PC-3 (cell line): ENCODE data around the gene ABL1. TPM values are rescaled to one million over a fixed set of nuclear protein-coding genes. Genes with fewer than 3 reads are reported as not detected.

Experiments
- ATAC-seq: fragments of 200-7000 bp; cut with Tn5 transposase; 2 replicates; pipeline ENCODE4 v1.9.1; 2020; ENCODE audit warnings: mild to moderate bottlenecking, moderate library complexity
- BruUV-seq: library from RNA; stranded (reverse); fragments of 400-500 nt; replicated peaks from 2 replicates; lab custom pipeline; 2021; lab: Mats Ljungman, UMichigan
- CTCF ChIA-PET: fragments of 300-600 bp; sonication (Branson Sonifier 250); formaldehyde crosslinking; loops from one replicate; lab custom pipeline; 2022; ENCODE audit warnings: antibody characterized with exemption; lab: Charles Lee
- POLR2A ChIA-PET: fragments of 300-600 bp; sonication (Branson Sonifier 250); formaldehyde crosslinking; loops from one replicate; lab custom pipeline; 2022; ENCODE audit warnings: antibody characterized with exemption; ENCODE audit not compliant: unreplicated experiment; lab: Charles Lee
- DNase-seq: peaks from one replicate; pipeline ENCODE4 v3.0.0-alpha.2; 2015
- H2AFZ ChIP-seq: fragments of 300-600 bp; sonication (generic); 2 replicates; pipeline ENCODE4 v1.6.0; 2016; ENCODE audit warnings: antibody characterized with exemption, low read length
- H3F3A ChIP-seq: fragments of 300-600 bp; sonication (generic); one replicate; pipeline ENCODE4 v1.6.0; 2017; ENCODE audit warnings: antibody characterized with exemption, low read length, control low read depth, mild to moderate bottlenecking; ENCODE audit not compliant: unreplicated experiment
- H3K27ac ChIP-seq: fragments of 300-600 bp; sonication (generic); 2 replicates; pipeline ENCODE4 v1.5.1; 2016; ENCODE audit warnings: mild to moderate bottlenecking, low read length
- H3K27me3 ChIP-seq: fragments of 300-600 bp; sonication (generic); 2 replicates; pipeline ENCODE4 v1.6.1; 2016; ENCODE audit warnings: low read length, mixed read lengths
- H3K36me3 ChIP-seq: fragments of 300-600 bp; sonication (generic); 2 replicates; pipeline ENCODE4 v1.6.1; 2016; ENCODE audit warnings: low read depth, mixed run types, low read length, mixed read lengths
- H3K4me1 ChIP-seq: fragments of 300-600 bp; sonication (generic); 2 replicates; pipeline ENCODE4 v1.5.1; 2016; ENCODE audit warnings: low read length; ENCODE audit not compliant: insufficient read depth
- H3K4me2 ChIP-seq: fragments of 300-600 bp; sonication (generic); 2 replicates; pipeline ENCODE4 v1.6.0; 2016; ENCODE audit warnings: low read length
- H3K4me3 ChIP-seq: fragments of 300-600 bp; sonication (generic); 2 replicates; pipeline ENCODE4 v1.5.1; 2016; ENCODE audit warnings: mild to moderate bottlenecking, low read length, mixed read lengths
- H3K79me2 ChIP-seq: fragments of 300-600 bp; sonication (generic); 2 replicates; pipeline ENCODE4 v1.6.1; 2017; ENCODE audit warnings: low read length, mixed read lengths
- H3K9ac ChIP-seq: fragments of 300-600 bp; sonication (generic); 2 replicates; pipeline ENCODE4 v1.6.0; 2016; ENCODE audit warnings: mild to moderate bottlenecking, low read length
- H3K9me2 ChIP-seq: fragments of 300-600 bp; sonication (generic); replicated peaks from 2 replicates; pipeline ENCODE4 v1.6.1; 2016; ENCODE audit warnings: mixed run types, low read length, mixed read lengths
- H3K9me3 ChIP-seq: fragments of 300-600 bp; sonication (generic); 2 replicates; pipeline ENCODE4 v1.6.1; 2016; ENCODE audit warnings: low read length, mixed read lengths
- H4K20me1 ChIP-seq: fragments of 300-600 bp; sonication (generic); 2 replicates; pipeline ENCODE4 v1.6.1; 2016; ENCODE audit warnings: low read length, mixed read lengths
- CTCF ChIP-seq: fragments of 300-600 bp; sonication (generic); conservative IDR thresholded peaks from 2 replicates; pipeline ENCODE4 v1.5.1; 2017; ENCODE audit warnings: antibody characterized with exemption, low read depth, mild to moderate bottlenecking, low read length
- EZH2 ChIP-seq: fragments of 300-600 bp; sonication (generic); IDR thresholded peaks from one replicate; pipeline ENCODE4 v1.6.1; 2017; ENCODE audit warnings: antibody characterized with exemption, mild to moderate bottlenecking, low read length; ENCODE audit not compliant: unreplicated experiment
- EZH2phosphoT487 ChIP-seq: fragments of 300-600 bp; sonication (generic); IDR thresholded peaks from 2 replicates; pipeline ENCODE4 v1.6.1; 2018; ENCODE audit warnings: mild to moderate bottlenecking, antibody characterized with exemption, low read length, borderline replicate concordance
- intact Hi-C: fragments of 100-400 bp; cut with micrococcal nuclease; formaldehyde crosslinking; loops from 2 replicates; pipeline ENCODE4 v1.9.0; 2023
- total RNA-seq: library from RNA; depleted of rRNA; stranded (reverse); fragments of >200 nt; gene quantifications from 2 replicates; pipeline ENCODE4 v1.2.3, GENCODE V29; 2014

The ABL1 gene
- total RNA-seq, 1 experiment from 2014 or later: 22.8 TPM

- H3K27me3 ChIP-seq: no peaks in the 10 kb centered on the region
- ChIA-PET POLR2A (no interaction called here), CTCF (interaction anchor here (0.6 kb wide), 1 partner anchor 35 kb away, joined by 3 read pairs; no protein-coding TSS in a partner anchor)
- no peak overlapping the region for H3K4me2 ChIP-seq
- intact Hi-C loops: loop anchor here (5.0 kb wide), 1 partner anchor 34 kb away; no protein-coding TSS in a partner anchor
- no peak overlapping the region for H3K4me3 ChIP-seq
- no peaks in the 10 kb centered on the region for H3F3A ChIP-seq
- H3K4me1 ChIP-seq: no peaks in the 10 kb centered on the region
- no peaks in the 10 kb centered on the region for H3K79me2 ChIP-seq
- H3K9me2 ChIP-seq: no peaks in the 10 kb centered on the region
- H3K9me3 ChIP-seq: no peaks in the 10 kb centered on the region
- BruUV-seq: no TSS peak
- H3K27ac ChIP-seq: no peak overlapping the region
- no peaks in the 10 kb centered on the region for H3K36me3 ChIP-seq
- DNase-seq (no peak), ATAC-seq (no peak)
- H4K20me1 ChIP-seq: no peaks in the 10 kb centered on the region
- no peak overlapping the region for H2AFZ ChIP-seq
- TF ChIP-seq EZH2: no peak
- TF ChIP-seq EZH2phosphoT487: no peak
- TF ChIP-seq CTCF: no peak
- no peak overlapping the region for H3K9ac ChIP-seq
These were observed 62.9 kb downstream of the ABL1 start for GRCh38 chr9:130897848-130898551.

- Histone ChIP-seq H3K27me3 (no peaks in the 10 kb centered on the region), H3K79me2 (no peaks in the 10 kb centered on the region), H3K9me2 (no peaks in the 10 kb centered on the region), H3K9ac (no peak overlapping the region), H4K20me1 (no peaks in the 10 kb centered on the region), H3K9me3 (no peaks in the 10 kb centered on the region), H3K4me2 (no peak overlapping the region), H3F3A (no peaks in the 10 kb centered on the region), H3K4me1 (no peaks in the 10 kb centered on the region), H2AFZ (no peak overlapping the region), H3K4me3 (no peak overlapping the region), H3K36me3 (no peaks in the 10 kb centered on the region), H3K27ac (no peak overlapping the region)
- CTCF ChIA-PET: no interaction called here
- intact Hi-C loops: loop anchor here (5.0 kb wide), 1 partner anchor 34 kb away; no protein-coding TSS in a partner anchor
- DNase-seq: no peak
- POLR2A ChIA-PET: no interaction called here
- no peak for ATAC-seq
- BruUV-seq: no TSS peak
- TF ChIP-seq EZH2phosphoT487 (no peak), EZH2 (no peak), CTCF (no peak)
These were observed 63.4 kb downstream of the ABL1 start for GRCh38 chr9:130898552-130898852.

GRCh38 chr9:130899051-130899748, 64.1 kb downstream of the ABL1 start:
- ChIA-PET POLR2A (no interaction called here), CTCF (no interaction called here)
- Histone ChIP-seq H3K4me1 (no peaks in the 10 kb centered on the region), H3K9ac (no peak overlapping the region), H3F3A (no peaks in the 10 kb centered on the region), H4K20me1 (no peaks in the 10 kb centered on the region), H3K27me3 (no peaks in the 10 kb centered on the region), H3K4me3 (no peak overlapping the region), H3K27ac (no peak overlapping the region), H3K9me2 (no peaks in the 10 kb centered on the region), H2AFZ (no peak overlapping the region), H3K79me2 (no peaks in the 10 kb centered on the region), H3K4me2 (no peak overlapping the region), H3K9me3 (no peaks in the 10 kb centered on the region), H3K36me3 (no peaks in the 10 kb centered on the region)
- ATAC-seq: no peak
- DNase-seq: no peak
- intact Hi-C loops: loop anchor here (5.0 kb wide), 1 partner anchor 33 kb away; no protein-coding TSS in a partner anchor
- no TSS peak for BruUV-seq
- TF ChIP-seq CTCF (no peak), EZH2phosphoT487 (no peak), EZH2 (no peak)
